ENCODE measurements around the gene RRAS.
A peak's percentile ranks its signal among the peaks of the same experiment; 100 is the strongest.
"Not testable (repeated sequence)": the region's sequence is repeated elsewhere in the genome, so short reads cannot be mapped to it uniquely, and the experiment has no call there.

Gene RRAS

GRCh38 chr19:49652551-49653465, 12.9 kb upstream of the RRAS start:
- DNase-seq, result no peak

GRCh38 chr19:49651820-49652550, 12.0 kb upstream of the RRAS start:
- DNase-seq, result no peak

- no peak for DNase-seq
Observed at GRCh38 chr19:49651029-49651819, 11.3 kb upstream of the RRAS start.

- DNase-seq, result no peak
Observed at GRCh38 chr19:49646586-49646985, 6.6 kb upstream of the RRAS start.

GRCh38 chr19:49645995-49646394, 6.1 kb upstream of the RRAS start:
- DNase-seq, result no peak

GRCh38 chr19:49645592-49645991, 5.6 kb upstream of the RRAS start:
- DNase-seq, result no peak

GRCh38 chr19:49643466-49643865, 3.5 kb upstream of the RRAS start:
- peak; percentile 79 for DNase-seq

- no peak for DNase-seq
Observed at GRCh38 chr19:49642492-49643035, 2.6 kb upstream of the RRAS start.

- DNase-seq, result peak; percentile 100
Observed at GRCh38 chr19:49641688-49642491, 1.9 kb upstream of the RRAS start, which contains the start of gene SCAF1. SCAF1 (plus strand) TSS chr19:49642209; CDS start chr19:49645027, 2,818 bp downstream.

- DNase-seq, result no peak
Observed at GRCh38 chr19:49639401-49640112, 386 bp downstream of the RRAS start.

- no peak for DNase-seq
Observed at GRCh38 chr19:49637821-49638738, 1.9 kb downstream of the RRAS start.

- DNase-seq, result no peak
Observed at GRCh38 chr19:49636233-49636932, 3.6 kb downstream of the RRAS start.

- no peak for DNase-seq
Observed at GRCh38 chr19:49635530-49636232, 4.3 kb downstream of the RRAS start.

- DNase-seq, result not testable (repeated sequence)
Observed at GRCh38 chr19:49633273-49633672, 6.7 kb downstream of the RRAS start.

- DNase-seq, result no peak
Observed at GRCh38 chr19:49632576-49632975, 7.4 kb downstream of the RRAS start.

GRCh38 chr19:49631610-49632192, 8.2 kb downstream of the RRAS start:
- DNase-seq, result no peak

- DNase-seq, result no peak
Observed at GRCh38 chr19:49631014-49631588, 8.8 kb downstream of the RRAS start.

- no peak for DNase-seq
Observed at GRCh38 chr19:49629659-49630058, 10.3 kb downstream of the RRAS start.
